Measurements from ENCODE around the gene MRPL22. TPM values are rescaled to one million over a fixed set of nuclear protein-coding genes. Genes with fewer than 3 reads are reported as not detected.

MRPL22 gene
- total and polyA plus RNA-seq, 2 of the 13 experiments (the other 11 are each of a cell fraction or from before 2014, with no cell fraction given): 66.8 to 84.8 TPM

DNA sequence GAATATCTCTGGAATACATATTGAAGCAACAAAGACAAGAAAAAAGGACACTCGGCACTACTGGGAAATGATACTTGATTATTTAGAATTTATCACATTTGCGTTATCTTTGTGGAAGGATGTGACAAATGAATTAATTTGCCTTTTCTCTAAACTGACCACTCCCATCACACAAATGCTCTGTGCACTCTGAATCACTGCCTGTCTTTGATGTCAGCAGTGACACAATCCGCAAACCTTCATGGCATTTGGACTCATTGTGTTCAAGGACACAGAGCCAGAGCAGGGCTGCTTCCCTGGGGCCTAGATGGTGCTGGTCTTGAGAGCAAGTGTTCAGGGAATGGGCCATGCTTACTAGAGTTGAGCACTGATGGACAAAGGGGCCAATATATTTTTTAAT lies 67.8 kb downstream of the MRPL22 start (continued):
- TF ChIP-seq, protein P1, sequence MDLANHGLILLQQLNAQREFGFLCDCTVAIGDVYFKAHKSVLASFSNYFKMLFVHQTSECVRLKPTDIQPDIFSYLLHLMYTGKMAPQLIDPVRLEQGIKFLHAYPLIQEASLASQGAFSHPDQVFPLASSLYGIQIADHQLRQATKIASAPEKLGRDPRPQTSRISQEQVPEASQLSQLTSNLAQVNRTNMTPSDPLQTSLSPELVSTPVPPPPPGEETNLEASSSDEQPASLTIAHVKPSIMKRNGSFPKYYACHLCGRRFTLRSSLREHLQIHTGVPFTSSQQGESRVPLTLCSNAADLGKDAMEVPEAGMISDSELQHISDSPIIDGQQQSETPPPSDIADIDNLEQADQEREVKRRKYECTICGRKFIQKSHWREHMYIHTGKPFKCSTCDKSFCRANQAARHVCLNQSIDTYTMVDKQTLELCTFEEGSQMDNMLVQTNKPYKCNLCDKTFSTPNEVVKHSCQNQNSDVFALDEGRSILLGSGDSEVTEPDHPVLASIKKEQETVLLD (CRISPR knock-in tag; IDR thresholded peaks at IDR 0.05; ENCODE audit: low read depth): no peak
- TF ChIP-seq MTA1 (CRISPR knock-in tag; IDR thresholded peaks at IDR 0.05; ENCODE audit: borderline replicate concordance): no peak
- no peak for TF ChIP-seq ZNF703 (CRISPR knock-in tag; IDR thresholded peaks at IDR 0.05; ENCODE audit: borderline replicate concordance)
- no peak for TF ChIP-seq ZBTB1 (CRISPR knock-in tag; IDR thresholded peaks at IDR 0.05; ENCODE audit: borderline replicate concordance)
- TF ChIP-seq, protein P2, sequence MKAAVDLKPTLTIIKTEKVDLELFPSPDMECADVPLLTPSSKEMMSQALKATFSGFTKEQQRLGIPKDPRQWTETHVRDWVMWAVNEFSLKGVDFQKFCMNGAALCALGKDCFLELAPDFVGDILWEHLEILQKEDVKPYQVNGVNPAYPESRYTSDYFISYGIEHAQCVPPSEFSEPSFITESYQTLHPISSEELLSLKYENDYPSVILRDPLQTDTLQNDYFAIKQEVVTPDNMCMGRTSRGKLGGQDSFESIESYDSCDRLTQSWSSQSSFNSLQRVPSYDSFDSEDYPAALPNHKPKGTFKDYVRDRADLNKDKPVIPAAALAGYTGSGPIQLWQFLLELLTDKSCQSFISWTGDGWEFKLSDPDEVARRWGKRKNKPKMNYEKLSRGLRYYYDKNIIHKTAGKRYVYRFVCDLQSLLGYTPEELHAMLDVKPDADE (CRISPR knock-in tag; IDR thresholded peaks at IDR 0.05): no peak
- TF ChIP-seq ZNF17 (CRISPR knock-in tag; IDR thresholded peaks at IDR 0.05): no peak
- TF ChIP-seq SP2 (CRISPR knock-in tag; IDR thresholded peaks at IDR 0.05): no peak
- TF ChIP-seq, protein P3, sequence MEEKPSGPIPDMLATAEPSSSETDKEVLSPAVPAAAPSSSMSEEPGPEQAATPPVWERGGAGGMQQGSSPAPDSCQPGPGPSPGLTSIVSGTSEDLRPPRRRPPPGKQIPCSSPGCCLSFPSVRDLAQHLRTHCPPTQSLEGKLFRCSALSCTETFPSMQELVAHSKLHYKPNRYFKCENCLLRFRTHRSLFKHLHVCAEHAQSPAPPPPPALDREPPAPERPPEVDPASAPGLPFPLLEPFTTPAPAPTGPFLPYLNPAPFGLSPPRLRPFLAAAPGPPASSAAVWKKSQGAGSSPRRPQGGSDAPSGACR (CRISPR knock-in tag; IDR thresholded peaks at IDR 0.05): no peak
- TF ChIP-seq, protein P4, sequence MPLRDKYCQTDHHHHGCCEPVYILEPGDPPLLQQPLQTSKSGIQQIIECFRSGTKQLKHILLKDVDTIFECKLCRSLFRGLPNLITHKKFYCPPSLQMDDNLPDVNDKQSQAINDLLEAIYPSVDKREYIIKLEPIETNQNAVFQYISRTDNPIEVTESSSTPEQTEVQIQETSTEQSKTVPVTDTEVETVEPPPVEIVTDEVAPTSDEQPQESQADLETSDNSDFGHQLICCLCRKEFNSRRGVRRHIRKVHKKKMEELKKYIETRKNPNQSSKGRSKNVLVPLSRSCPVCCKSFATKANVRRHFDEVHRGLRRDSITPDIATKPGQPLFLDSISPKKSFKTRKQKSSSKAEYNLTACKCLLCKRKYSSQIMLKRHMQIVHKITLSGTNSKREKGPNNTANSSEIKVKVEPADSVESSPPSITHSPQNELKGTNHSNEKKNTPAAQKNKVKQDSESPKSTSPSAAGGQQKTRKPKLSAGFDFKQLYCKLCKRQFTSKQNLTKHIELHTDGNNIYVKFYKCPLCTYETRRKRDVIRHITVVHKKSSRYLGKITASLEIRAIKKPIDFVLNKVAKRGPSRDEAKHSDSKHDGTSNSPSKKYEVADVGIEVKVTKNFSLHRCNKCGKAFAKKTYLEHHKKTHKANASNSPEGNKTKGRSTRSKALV (CRISPR knock-in tag; IDR thresholded peaks at IDR 0.05): no peak
- no peak for TF ChIP-seq BORCS8-MEF2B (CRISPR knock-in tag; IDR thresholded peaks at IDR 0.05)
- TF ChIP-seq, protein P5, sequence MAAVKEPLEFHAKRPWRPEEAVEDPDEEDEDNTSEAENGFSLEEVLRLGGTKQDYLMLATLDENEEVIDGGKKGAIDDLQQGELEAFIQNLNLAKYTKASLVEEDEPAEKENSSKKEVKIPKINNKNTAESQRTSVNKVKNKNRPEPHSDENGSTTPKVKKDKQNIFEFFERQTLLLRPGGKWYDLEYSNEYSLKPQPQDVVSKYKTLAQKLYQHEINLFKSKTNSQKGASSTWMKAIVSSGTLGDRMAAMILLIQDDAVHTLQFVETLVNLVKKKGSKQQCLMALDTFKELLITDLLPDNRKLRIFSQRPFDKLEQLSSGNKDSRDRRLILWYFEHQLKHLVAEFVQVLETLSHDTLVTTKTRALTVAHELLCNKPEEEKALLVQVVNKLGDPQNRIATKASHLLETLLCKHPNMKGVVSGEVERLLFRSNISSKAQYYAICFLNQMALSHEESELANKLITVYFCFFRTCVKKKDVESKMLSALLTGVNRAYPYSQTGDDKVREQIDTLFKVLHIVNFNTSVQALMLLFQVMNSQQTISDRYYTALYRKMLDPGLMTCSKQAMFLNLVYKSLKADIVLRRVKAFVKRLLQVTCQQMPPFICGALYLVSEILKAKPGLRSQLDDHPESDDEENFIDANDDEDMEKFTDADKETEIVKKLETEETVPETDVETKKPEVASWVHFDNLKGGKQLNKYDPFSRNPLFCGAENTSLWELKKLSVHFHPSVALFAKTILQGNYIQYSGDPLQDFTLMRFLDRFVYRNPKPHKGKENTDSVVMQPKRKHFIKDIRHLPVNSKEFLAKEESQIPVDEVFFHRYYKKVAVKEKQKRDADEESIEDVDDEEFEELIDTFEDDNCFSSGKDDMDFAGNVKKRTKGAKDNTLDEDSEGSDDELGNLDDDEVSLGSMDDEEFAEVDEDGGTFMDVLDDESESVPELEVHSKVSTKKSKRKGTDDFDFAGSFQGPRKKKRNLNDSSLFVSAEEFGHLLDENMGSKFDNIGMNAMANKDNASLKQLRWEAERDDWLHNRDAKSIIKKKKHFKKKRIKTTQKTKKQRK (IDR thresholded peaks at IDR 0.05; ENCODE audit: low read length): no peak
- no peak for TF ChIP-seq TSC22D2 (CRISPR knock-in tag; IDR thresholded peaks at IDR 0.05; ENCODE audit: borderline replicate concordance)
- TF ChIP-seq, protein P6, sequence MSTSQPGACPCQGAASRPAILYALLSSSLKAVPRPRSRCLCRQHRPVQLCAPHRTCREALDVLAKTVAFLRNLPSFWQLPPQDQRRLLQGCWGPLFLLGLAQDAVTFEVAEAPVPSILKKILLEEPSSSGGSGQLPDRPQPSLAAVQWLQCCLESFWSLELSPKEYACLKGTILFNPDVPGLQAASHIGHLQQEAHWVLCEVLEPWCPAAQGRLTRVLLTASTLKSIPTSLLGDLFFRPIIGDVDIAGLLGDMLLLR (CRISPR knock-in tag; IDR thresholded peaks at IDR 0.05): no peak
- no peak for TF ChIP-seq ZNF224 (CRISPR knock-in tag; IDR thresholded peaks at IDR 0.05)
- TF ChIP-seq ZNF746 (CRISPR knock-in tag; IDR thresholded peaks at IDR 0.05): no peak
- TF ChIP-seq CENPX (CRISPR knock-in tag; IDR thresholded peaks at IDR 0.05): no peak
- TF ChIP-seq ZNF296 (CRISPR knock-in tag; conservative IDR thresholded peaks at IDR 0.05): no peak
- TF ChIP-seq, protein P7, sequence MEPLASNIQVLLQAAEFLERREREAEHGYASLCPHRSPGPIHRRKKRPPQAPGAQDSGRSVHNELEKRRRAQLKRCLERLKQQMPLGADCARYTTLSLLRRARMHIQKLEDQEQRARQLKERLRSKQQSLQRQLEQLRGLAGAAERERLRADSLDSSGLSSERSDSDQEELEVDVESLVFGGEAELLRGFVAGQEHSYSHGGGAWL (CRISPR knock-in tag; IDR thresholded peaks at IDR 0.05): no peak
- TF ChIP-seq ZNF367 (CRISPR knock-in tag; IDR thresholded peaks at IDR 0.05; ENCODE audit: borderline replicate concordance): no peak
